CD4-positive, alpha-beta T cell (primary cell): Measurements from ENCODE around the gene PDE4A. TPM values are rescaled to one million over a fixed set of nuclear protein-coding genes. Genes with fewer than 3 reads are reported as not detected.

Experiments used
- ATAC-seq: fragments of 200-7000 bp; cut with Tn5 transposase; one replicate; pipeline ENCODE4 v1.10.0; 2022; ENCODE audit warnings: mild to moderate bottlenecking; ENCODE audit not compliant: poor library complexity
- CTCF ChIA-PET: fragments of 350-600 bp; sonication (Branson Sonifier 250); formaldehyde crosslinking; loops from one replicate; lab custom pipeline; 2021; ENCODE audit warnings: antibody characterized with exemption, inconsistent platforms; lab: Charles Lee
- POLR2A ChIA-PET: fragments of 350-600 bp; sonication (Branson Sonifier 250); formaldehyde crosslinking; loops from one replicate; lab custom pipeline; 2021; ENCODE audit warnings: antibody characterized with exemption, inconsistent platforms; lab: Charles Lee
- DNase-seq, 14 experiments: peaks; one replicate each; pipeline ENCODE4 v3.0.0-alpha.2; 2013 to 2020; ENCODE audit warnings: mixed read lengths in 2 of 14
- H3K27ac ChIP-seq, 2 donors: one replicate each; pipeline versions ENCODE4 v1.5.1 to v1.7.0; 2013; ENCODE audit warnings: low read length in 2 of 2, low read depth in 1 of 2, mild to moderate bottlenecking in 1 of 2
- H3K27me3 ChIP-seq, 2 experiments: 1 replicate in 1 of 2; 2 replicates in 1 of 2; pipeline versions ENCODE4 v1.6.1 to v1.7.0; 2013; ENCODE audit warnings: low read length in 2 of 2, control low read depth in 1 of 2, mild to moderate bottlenecking in 1 of 2, moderate library complexity in 1 of 2; ENCODE audit not compliant: insufficient read depth in 2 of 2, control insufficient read depth in 1 of 2
- H3K36me3 ChIP-seq: one replicate; pipeline ENCODE4 v1.6.1; 2013; ENCODE audit warnings: low read length, control low read depth; ENCODE audit not compliant: insufficient read depth
- H3K4me1 ChIP-seq: one replicate; pipeline ENCODE4 v1.6.1; 2013; ENCODE audit warnings: low read length, control low read depth; ENCODE audit not compliant: insufficient read depth
- H3K4me3 ChIP-seq: one replicate; pipeline ENCODE4 v1.5.1; 2013; ENCODE audit warnings: mild to moderate bottlenecking, low read length, moderate library complexity
- H3K9me3 ChIP-seq, 2 experiments: 1 replicate in 1 of 2; 2 replicates in 1 of 2; pipeline versions ENCODE4 v1.6.1 to v1.7.0; 2013; ENCODE audit warnings: low read length in 2 of 2, mild to moderate bottlenecking in 2 of 2, control low read depth in 1 of 2, moderate library complexity in 1 of 2; ENCODE audit not compliant: control insufficient read depth in 1 of 2, insufficient read depth in 1 of 2
- H3K27ac Mint-ChIP-seq: one replicate; pipeline ENCODE4 v1.8.0; 2020; ENCODE audit warnings: mixed read lengths
- H3K27me3 Mint-ChIP-seq: one replicate; pipeline ENCODE4 v1.8.0; 2021; ENCODE audit warnings: mixed read lengths
- H3K36me3 Mint-ChIP-seq: one replicate; pipeline ENCODE4 v1.8.0; 2021; ENCODE audit warnings: low read depth, mixed read lengths
- H3K4me1 Mint-ChIP-seq: one replicate; pipeline ENCODE4 v1.8.0; 2021; ENCODE audit warnings: low read depth, mixed read lengths
- H3K4me3 Mint-ChIP-seq: one replicate; pipeline ENCODE4 v1.8.0; 2020; ENCODE audit warnings: mild to moderate bottlenecking, mixed read lengths
- H3K9me3 Mint-ChIP-seq: one replicate; pipeline ENCODE4 v1.8.0; 2020; ENCODE audit warnings: mixed read lengths
- intact Hi-C, 2 experiments: fragments of 100-400 bp; cut with DNase I in 1 of 2; cut with micrococcal nuclease in 1 of 2; formaldehyde crosslinking; loops; one replicate each; pipeline versions ENCODE4 v1.15.1 to v1.9.0; 2023 to 2025; cut with DNase I, micrococcal nuclease
- total RNA-seq, 174 experiments: library from RNA in 2 of 174; stranded (reverse) in 2 of 174; gene quantifications; one replicate each; pipeline ENCODE4 v1.2.3 and lab custom pipeline; 2021 to 2026
- TF ChIP-seq, protein P1 (sequence below): fragments of 200-600 bp; IDR thresholded peaks from one replicate; pipeline ENCODE4 v1.8.0; 2022; ENCODE audit warnings: antibody characterized with exemption, mild to moderate bottlenecking

Gene PDE4A
- total RNA-seq, 2 experiments from 2014 or later = 1.5 to 2.1 TPM

DNA sequence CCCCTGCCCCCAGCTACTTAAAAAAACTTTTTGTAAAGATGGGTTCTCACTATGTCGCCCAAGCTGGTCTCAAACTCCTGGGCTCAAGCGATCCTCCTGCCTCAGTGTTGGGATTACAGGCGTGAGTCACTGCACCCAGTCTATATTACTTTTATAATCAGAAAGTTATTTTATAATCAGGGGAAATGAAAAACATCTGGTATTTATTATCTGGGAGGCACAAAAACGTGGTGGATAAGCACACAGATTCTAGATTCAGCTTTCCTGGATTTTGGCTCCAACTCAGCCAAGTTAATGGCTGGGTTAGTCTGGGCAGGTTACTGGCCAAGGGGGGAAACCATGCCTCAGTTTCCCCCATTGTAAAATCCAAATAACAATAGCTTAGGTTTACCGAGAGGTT is 58.1 kb downstream of the PDE4A start:
- CTCF ChIA-PET = interaction anchor here (0.6 to 1.6 kb wide), 7 partner anchors 23 to 386 kb away, joined by 3 to 8 read pairs (median 5); no protein-coding TSS in a partner anchor
- no peaks in the 10 kb centered on the region for H3K27me3 Mint-ChIP-seq
- H3K9me3 Mint-ChIP-seq = no peaks in the 10 kb centered on the region
- H3K4me1 Mint-ChIP-seq = peaks cover 9% of the 10 kb centered on the region
- no peaks in the 10 kb centered on the region for H3K36me3 Mint-ChIP-seq
- Histone ChIP-seq H3K4me3 (peak overlapping the region; percentile 38), H3K4me1 (peaks cover 17% of the 10 kb centered on the region), H3K27me3 (no peaks in the 10 kb centered on the region), H3K27ac (no peak overlapping the region), H3K9me3 (no peaks in the 10 kb centered on the region), H3K36me3 (no peaks in the 10 kb centered on the region)
- POLR2A ChIA-PET = interaction anchor here (1.3 kb wide), 1 partner anchor 89 kb away, joined by 5 read pairs; no protein-coding TSS in a partner anchor
- peak overlapping the region; percentile 83 for H3K4me3 Mint-ChIP-seq
- TF ChIP-seq, protein P1, sequence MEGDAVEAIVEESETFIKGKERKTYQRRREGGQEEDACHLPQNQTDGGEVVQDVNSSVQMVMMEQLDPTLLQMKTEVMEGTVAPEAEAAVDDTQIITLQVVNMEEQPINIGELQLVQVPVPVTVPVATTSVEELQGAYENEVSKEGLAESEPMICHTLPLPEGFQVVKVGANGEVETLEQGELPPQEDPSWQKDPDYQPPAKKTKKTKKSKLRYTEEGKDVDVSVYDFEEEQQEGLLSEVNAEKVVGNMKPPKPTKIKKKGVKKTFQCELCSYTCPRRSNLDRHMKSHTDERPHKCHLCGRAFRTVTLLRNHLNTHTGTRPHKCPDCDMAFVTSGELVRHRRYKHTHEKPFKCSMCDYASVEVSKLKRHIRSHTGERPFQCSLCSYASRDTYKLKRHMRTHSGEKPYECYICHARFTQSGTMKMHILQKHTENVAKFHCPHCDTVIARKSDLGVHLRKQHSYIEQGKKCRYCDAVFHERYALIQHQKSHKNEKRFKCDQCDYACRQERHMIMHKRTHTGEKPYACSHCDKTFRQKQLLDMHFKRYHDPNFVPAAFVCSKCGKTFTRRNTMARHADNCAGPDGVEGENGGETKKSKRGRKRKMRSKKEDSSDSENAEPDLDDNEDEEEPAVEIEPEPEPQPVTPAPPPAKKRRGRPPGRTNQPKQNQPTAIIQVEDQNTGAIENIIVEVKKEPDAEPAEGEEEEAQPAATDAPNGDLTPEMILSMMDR = no peak
- H3K27ac Mint-ChIP-seq = peak overlapping the region; percentile 89
- DNase-seq = no peak
- intact Hi-C loops = loop anchor here (2.0 to 5.0 kb wide), 3 partner anchors 16 to 74 kb away; no protein-coding TSS in a partner anchor
- ATAC-seq = no peak

DNA sequence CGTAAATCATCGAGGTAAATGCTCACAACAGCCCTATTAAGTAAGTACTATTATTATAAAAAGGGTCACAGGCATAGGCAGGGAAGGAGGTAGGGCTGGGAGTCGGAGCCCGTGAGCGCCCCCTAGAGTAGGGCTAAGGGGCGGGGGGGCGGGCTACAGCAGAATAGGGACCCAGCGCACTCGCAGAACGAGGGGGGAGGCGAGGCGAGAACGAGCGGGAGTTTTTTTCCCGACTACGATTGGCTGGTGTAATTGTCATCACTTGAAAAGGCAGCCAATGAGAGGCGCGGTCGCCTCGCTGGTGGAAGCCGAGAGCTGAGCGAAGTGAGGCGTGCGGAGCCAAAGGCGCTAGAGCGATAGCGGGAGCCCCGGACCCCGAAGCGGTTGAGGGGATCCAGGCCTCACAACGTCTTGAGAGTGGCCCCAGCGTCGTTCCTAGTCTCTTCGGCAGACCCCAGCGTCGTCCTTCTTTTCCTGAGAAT is 58.6 kb downstream of the PDE4A start:
- ChIA-PET POLR2A (interaction anchor here (0.6 to 1.3 kb wide), 4 partner anchors 75 to 159 kb away, joined by 3 to 5 read pairs (median 3); no protein-coding TSS in a partner anchor), CTCF (interaction anchor here (0.6 to 1.6 kb wide), 9 partner anchors 8 to 385 kb away, joined by 3 to 8 read pairs (median 4); no protein-coding TSS in a partner anchor)
- peak overlapping the region in 1 of 2 donors; percentile 21 for H3K27ac ChIP-seq
- Mint-ChIP-seq H3K4me1 (peaks cover 9% of the 10 kb centered on the region), H3K27ac (peak overlapping the region; percentile 89), H3K4me3 (peak overlapping the region; percentile 83), H3K36me3 (no peaks in the 10 kb centered on the region), H3K27me3 (no peaks in the 10 kb centered on the region), H3K9me3 (no peaks in the 10 kb centered on the region)
- no peaks in the 10 kb centered on the region for H3K27me3 ChIP-seq
- ATAC-seq (peak; percentile 99), DNase-seq (peak; percentile 79 to 96 (median 88))
- peak overlapping the region; percentile 40 for H3K4me3 ChIP-seq
- intact Hi-C loops = loop anchor here (2.0 to 5.0 kb wide), 3 partner anchors 16 to 74 kb away; no protein-coding TSS in a partner anchor
- peaks cover 17% of the 10 kb centered on the region for H3K4me1 ChIP-seq
- TF ChIP-seq, protein P1 = peak; percentile 93
- H3K36me3 ChIP-seq = no peaks in the 10 kb centered on the region
- no peaks in the 10 kb centered on the region for H3K9me3 ChIP-seq

DNA sequence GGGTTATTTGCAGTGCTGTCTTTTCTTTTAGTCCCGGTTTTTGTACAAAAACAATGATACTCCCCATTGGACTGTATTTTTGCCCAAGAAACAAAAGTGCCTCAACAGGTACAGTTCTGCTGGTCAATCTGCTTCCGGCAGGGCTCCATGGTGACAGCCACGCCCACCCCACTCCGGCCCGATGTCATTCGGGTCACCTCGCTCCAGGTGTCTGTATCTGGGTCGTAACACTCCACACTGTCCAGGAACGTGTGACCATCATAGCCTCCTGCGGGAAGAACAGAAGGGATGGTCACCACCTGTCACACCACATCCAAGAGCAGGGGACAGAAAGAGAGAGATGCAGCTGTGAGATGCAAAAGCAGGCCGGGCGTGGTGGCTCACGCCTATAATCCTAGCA is 66.2 kb downstream of the PDE4A start:
- Mint-ChIP-seq H3K27me3 (no peaks in the 10 kb centered on the region), H3K36me3 (peaks cover 41% of the 10 kb centered on the region), H3K4me3 (no peak overlapping the region), H3K4me1 (peaks cover 8% of the 10 kb centered on the region), H3K27ac (no peak overlapping the region), H3K9me3 (no peaks in the 10 kb centered on the region)
- no peaks in the 10 kb centered on the region for H3K9me3 ChIP-seq
- ATAC-seq (no peak), DNase-seq (no peak)
- peaks cover 47% of the 10 kb centered on the region for H3K36me3 ChIP-seq
- TF ChIP-seq, protein P1 = no peak
- H3K4me1 ChIP-seq = no peaks in the 10 kb centered on the region
- no peaks in the 10 kb centered on the region for H3K27me3 ChIP-seq
- intact Hi-C loops = no loop called here
- ChIA-PET CTCF (interaction anchor here (1.3 kb wide), 1 partner anchor 19 kb away, joined by 4 read pairs; no protein-coding TSS in a partner anchor), POLR2A (no interaction called here)
- H3K4me3 ChIP-seq = no peak overlapping the region
- no peak overlapping the region for H3K27ac ChIP-seq
